ENCODE results near the gene C7orf57. TPM values are rescaled to one million over a fixed set of nuclear protein-coding genes. Genes with fewer than 3 reads are reported as not detected.

C7orf57 gene
- total RNA-seq, 1 donor from 2014 or later, result not detected

DNA sequence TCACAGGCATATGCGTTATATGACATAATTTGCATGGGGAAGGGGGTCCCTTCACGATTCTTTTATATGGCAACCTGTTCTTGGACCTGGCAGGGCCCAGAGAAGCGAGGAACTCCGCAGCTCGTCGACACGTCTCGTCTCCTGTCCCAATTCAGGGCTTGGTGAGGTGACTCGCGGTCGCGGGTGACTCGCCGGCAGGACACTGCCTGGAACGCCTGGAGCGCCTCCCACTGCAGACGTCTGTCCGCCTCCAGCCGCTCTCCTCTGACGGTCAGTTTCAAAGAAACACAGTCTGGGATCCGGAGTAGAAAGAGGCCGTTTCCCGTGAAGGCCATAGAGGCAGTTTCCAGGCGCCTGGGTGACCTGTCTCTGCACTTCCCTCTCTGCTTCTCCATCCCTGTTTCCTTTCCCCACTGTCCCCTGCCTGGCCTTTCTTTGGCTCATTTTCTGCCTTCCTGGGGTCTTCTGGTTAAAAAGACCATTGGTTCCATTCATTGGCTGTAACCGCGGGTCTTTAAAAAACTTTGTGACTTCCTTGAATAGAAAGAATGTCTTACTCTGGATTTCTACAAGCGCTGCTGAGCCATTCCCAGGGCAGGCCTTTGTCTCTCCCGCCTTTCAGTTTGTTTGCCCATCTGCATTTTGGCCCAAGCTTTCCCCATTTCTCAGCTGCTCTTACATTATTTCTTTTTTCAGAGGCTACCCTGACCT, 54.9 kb downstream of the C7orf57 start:
- H3K27me3 Mint-ChIP-seq (ENCODE audit: unreplicated experiment), result peaks cover 2% of the 10 kb centered on the region
- peaks cover 28% of the 10 kb centered on the region for H3K36me3 Mint-ChIP-seq (ENCODE audit: low read depth, unreplicated experiment)

DNA sequence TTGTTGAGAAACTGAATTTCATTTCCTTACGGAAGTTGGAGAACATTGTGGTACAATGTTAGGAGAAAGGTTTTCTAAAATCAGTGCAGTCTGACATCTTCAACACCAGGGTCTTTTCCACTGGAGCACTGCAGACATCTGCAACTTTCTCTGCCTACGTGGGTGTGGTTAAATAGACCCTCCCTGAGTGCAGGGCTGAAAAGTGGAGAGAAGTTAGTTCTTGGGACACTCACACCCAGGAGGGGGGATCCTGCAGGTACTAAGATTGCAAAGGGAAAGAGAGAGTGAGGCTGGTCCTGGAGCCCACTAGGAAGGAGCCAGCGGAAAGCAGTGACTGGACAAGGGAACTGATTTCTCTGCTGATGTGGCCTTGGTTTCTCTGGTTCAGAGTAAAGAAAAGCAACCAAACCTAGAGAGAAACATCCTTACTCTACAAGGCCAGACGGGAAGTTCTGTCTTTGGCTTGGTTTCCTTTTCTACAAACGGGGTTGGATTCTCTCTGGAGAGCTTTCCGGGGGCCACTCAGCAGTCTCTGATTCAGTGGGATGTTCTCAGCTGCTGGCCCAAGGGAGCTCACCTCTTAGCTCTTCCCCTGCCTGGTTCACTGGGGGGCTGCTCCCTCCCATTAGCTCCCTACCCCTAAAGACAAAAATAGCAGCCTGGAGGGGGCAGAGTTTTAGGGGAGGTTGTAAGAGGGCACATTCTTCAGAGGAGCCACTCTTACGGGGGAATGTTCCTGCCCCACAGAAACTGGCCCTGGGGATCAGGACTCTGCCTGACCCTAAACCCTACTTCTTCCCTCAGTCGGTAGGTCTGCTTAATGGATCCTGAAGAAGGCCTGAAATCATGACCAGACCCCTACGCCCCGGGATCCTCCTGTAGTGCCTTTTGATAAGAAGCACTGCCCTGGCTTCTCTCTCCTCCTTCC, 56.4 kb downstream of the C7orf57 start:
- no peak for DNase-seq (ENCODE audit: low spot score)
- TF ChIP-seq, protein P1, sequence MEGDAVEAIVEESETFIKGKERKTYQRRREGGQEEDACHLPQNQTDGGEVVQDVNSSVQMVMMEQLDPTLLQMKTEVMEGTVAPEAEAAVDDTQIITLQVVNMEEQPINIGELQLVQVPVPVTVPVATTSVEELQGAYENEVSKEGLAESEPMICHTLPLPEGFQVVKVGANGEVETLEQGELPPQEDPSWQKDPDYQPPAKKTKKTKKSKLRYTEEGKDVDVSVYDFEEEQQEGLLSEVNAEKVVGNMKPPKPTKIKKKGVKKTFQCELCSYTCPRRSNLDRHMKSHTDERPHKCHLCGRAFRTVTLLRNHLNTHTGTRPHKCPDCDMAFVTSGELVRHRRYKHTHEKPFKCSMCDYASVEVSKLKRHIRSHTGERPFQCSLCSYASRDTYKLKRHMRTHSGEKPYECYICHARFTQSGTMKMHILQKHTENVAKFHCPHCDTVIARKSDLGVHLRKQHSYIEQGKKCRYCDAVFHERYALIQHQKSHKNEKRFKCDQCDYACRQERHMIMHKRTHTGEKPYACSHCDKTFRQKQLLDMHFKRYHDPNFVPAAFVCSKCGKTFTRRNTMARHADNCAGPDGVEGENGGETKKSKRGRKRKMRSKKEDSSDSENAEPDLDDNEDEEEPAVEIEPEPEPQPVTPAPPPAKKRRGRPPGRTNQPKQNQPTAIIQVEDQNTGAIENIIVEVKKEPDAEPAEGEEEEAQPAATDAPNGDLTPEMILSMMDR (IDR thresholded peaks at IDR 0.05; ENCODE audit: unreplicated experiment), result no peak
- H3K4me3 Mint-ChIP-seq (ENCODE audit: unreplicated experiment), result peak overlapping the region; percentile 91
- peaks cover 37% of the 10 kb centered on the region for H3K4me1 Mint-ChIP-seq (ENCODE audit: unreplicated experiment)
- H3K36me3 Mint-ChIP-seq (ENCODE audit: low read depth, unreplicated experiment), result peaks cover 38% of the 10 kb centered on the region
- H3K27me3 Mint-ChIP-seq (ENCODE audit: unreplicated experiment), result peaks cover 2% of the 10 kb centered on the region
- H3K9me3 Mint-ChIP-seq (ENCODE audit: unreplicated experiment), result no peaks in the 10 kb centered on the region
- H3K27ac Mint-ChIP-seq (ENCODE audit: unreplicated experiment), result peak overlapping the region; percentile 70

More for the DNA sequence above, 54.9 kb downstream of the C7orf57 start:
- peak; percentile 51 for DNase-seq (ENCODE audit: low spot score)
- Mint-ChIP-seq H3K4me1 (ENCODE audit: unreplicated experiment) (peaks cover 42% of the 10 kb centered on the region), H3K9me3 (ENCODE audit: unreplicated experiment) (no peaks in the 10 kb centered on the region), H3K4me3 (ENCODE audit: unreplicated experiment) (peak overlapping the region; percentile 91), H3K27ac (ENCODE audit: unreplicated experiment) (peak overlapping the region; percentile 61)
- TF ChIP-seq, protein P1 (IDR thresholded peaks at IDR 0.05; ENCODE audit: unreplicated experiment), result no peak

DNA sequence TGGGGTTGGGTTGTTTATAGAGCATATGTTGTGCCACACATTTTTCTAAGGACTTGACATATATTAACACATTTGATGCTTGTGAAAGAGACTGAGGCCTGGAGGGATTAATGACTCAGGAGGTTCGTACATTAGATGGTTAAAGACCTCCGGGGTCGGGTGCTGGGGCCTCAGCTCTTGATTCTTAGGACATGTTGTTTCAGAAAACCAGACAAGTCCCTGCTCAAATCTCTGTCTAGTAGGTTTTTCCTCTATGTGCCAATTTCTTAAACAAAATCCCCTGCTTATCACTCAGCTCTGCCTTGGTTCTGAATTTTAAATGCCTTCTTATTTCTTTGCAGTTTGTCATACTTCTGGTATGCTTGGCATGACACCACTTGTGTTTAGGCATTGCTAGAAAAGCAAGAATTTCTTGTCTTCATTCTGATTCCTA, 59.5 kb downstream of the C7orf57 start:
- no peak for DNase-seq (ENCODE audit: low spot score)
- TF ChIP-seq, protein P1 (IDR thresholded peaks at IDR 0.05; ENCODE audit: unreplicated experiment), result no peak
- Mint-ChIP-seq H3K36me3 (ENCODE audit: low read depth, unreplicated experiment) (peaks cover 60% of the 10 kb centered on the region), H3K27me3 (ENCODE audit: unreplicated experiment) (no peaks in the 10 kb centered on the region), H3K4me3 (ENCODE audit: unreplicated experiment) (no peak overlapping the region), H3K27ac (ENCODE audit: unreplicated experiment) (peak overlapping the region; percentile 62), H3K4me1 (ENCODE audit: unreplicated experiment) (peaks cover 38% of the 10 kb centered on the region), H3K9me3 (ENCODE audit: unreplicated experiment) (no peaks in the 10 kb centered on the region)

DNA sequence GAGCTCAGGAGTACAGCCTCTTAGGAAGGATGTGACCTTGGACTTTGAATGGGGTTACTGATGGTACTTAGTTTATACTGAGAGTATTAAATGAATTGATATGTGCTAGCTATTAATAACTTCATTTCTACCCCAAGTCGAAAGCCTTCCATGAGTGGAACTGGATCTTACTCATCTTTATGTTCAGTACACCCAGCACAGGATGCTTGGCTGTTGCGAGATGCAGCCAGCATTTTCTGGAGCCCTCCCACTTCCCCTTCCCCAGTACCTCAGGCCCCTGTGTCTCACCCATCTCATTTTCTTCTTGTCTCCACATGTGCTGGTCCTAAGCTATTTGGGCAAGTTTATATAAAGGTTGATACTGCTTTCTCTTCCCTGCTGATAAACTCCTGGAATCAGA, 60.9 kb downstream of the C7orf57 start:
- TF ChIP-seq, protein P1 (IDR thresholded peaks at IDR 0.05; ENCODE audit: unreplicated experiment), result no peak
- DNase-seq (ENCODE audit: low spot score), result no peak
- no peaks in the 10 kb centered on the region for H3K9me3 Mint-ChIP-seq (ENCODE audit: unreplicated experiment)
- no peak overlapping the region for H3K27ac Mint-ChIP-seq (ENCODE audit: unreplicated experiment)
- peaks cover 27% of the 10 kb centered on the region for H3K4me1 Mint-ChIP-seq (ENCODE audit: unreplicated experiment)
- H3K4me3 Mint-ChIP-seq (ENCODE audit: unreplicated experiment), result peak overlapping the region; percentile 1
- peaks cover 54% of the 10 kb centered on the region for H3K36me3 Mint-ChIP-seq (ENCODE audit: low read depth, unreplicated experiment)
- no peaks in the 10 kb centered on the region for H3K27me3 Mint-ChIP-seq (ENCODE audit: unreplicated experiment)
